NCI-H2029 (cell line): ENCODE data around the gene SRGAP1.
"Not testable (repeated sequence)": the region's sequence is repeated elsewhere in the genome, so short reads cannot be mapped to it uniquely, and the experiment has no call there.

Experiments used
- DNase-seq: peaks from one replicate; lab custom pipeline; 2025; lab: John Stamatoyannopoulos, UW

The SRGAP1 gene

DNA sequence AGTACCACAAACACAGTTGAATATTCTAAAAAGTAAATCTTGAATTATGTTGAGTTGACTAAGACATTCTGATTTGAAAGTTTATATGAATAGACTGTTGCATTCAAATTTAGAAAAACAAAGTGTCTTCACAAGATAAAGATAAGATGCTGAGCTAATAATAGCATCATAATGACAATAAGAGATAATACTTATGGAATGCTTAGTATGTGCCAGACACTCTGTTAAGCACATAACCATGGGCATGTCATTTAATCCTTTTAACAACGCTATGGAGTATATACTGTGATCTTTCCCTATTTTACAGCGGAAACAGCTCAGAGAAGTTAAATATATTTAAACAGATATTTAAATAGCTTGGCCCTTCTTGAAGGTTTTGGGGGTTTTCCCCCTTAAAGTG is 163.4 kb downstream of the SRGAP1 start:
- no peak for DNase-seq

DNA sequence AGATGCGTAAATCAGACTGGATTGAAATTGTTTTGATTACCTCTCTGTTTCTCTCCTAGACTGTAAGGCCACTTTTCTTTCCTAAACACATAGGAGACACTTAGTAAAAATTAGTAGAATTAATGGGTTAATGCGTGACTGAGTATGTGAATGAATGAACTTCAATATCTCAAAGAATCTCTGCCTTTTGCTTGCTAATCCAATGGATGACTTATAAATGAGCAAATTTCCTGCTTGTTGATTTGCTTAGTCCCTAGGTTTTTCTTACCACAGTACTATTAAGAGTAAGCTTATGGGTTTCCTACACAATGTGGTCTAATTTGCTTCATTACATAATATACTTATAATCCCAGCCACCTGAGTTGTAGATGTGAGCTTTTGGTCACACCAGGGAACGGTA is 164.1 kb downstream of the SRGAP1 start:
- no peak for DNase-seq

DNA sequence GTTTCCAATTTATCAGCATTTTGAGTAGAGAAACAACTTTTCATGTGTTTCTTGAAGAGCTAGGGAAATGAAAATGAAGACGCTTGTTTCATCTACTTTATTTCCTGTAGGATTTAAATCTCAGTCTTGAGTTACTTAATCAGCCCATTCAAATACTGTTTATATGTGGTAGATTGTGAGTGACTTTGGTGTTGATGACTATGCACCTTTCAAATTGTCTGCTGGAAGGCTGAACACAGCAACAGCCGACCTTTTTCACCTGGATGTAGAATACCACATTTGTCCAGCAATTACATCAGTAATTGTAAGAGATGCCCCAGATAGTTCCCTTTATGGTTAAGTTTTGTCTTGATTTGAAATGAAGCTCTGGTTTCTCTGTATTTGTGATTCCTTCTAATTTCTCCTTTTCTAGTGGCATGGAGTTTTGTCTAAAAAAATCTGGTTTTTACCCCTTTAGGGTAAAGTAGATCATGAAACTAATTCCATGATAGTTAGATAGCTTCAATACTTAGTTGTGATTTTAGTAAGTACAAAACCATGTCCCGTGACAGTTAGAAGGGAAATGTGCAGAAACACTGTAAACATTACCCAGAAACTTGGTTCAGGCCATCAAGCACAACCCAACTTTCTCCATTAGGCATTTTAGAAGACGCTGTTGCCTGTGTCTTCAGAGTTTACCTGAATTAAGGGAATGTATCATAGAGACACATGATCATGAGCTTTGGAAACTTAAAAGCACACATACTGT is 165.0 kb downstream of the SRGAP1 start:
- no peak for DNase-seq

DNA sequence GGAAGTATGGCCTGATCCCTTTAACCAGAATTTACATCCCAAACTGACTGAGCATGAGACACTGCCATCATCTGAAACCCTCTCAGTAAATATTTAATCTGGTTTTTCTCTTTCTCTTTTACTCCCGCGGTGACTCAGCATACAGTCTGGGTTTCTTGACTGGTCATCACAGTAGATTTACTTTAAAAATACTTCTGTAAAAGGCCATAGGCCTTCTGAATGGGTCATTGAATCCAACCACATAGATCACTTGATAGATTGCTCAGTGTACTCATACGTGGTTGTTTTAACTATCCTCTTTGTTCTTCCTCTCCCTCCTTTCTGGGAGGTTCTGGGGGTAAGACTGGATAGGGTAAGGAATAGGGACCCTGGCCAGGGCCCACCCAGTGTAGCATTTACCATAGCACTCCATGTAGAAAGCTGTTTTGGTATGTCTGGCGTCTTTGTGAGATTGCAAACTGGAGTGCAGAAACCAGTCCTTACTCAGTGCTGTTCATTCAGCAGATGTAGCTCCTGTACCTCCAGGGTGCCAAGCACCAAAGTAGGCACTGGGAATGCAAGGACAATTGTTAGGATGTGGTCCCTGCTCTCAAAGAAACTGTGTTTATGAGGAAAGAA is 165.7 kb downstream of the SRGAP1 start:
- DNase-seq = no peak

DNA sequence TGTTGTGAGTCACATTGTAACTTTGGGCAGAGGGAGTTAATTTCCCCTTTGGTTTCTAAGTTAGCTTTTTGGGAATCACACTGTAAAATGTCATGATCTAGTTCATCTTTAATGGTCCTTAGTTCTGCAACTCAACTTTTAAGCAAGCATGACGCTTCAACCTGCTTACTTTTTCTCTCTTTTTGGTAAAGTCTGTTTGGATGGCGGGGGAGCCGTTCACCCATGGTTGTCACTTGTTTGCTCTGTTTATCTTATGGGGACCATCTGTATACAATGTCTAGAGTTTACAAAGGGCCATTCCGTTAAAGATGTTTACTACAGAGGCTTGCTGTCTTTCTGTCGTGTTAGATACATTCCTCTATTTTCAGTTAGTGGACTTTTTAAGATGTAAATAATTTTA is 172.0 kb downstream of the SRGAP1 start:
- no peak for DNase-seq

DNA sequence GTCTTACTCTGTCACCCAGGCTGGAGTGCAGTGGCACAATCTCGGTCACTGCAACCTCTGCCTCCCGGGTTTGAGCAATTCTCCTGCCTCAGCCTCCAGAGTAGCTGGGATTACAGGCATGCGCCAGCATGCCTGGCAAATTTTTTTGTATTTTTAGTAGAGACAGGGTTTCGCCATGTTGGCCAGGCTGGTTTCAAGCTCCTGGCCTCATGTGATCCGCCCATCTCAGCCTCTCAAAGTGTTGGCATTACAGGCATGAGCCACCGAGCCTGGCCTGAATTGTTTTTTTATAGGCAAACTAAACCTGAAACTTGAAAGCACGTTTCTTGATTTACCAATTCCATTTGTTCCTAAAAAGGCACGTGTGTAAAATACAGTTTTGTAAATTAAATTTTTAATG is 173.6 kb downstream of the SRGAP1 start:
- not testable (repeated sequence) for DNase-seq

DNA sequence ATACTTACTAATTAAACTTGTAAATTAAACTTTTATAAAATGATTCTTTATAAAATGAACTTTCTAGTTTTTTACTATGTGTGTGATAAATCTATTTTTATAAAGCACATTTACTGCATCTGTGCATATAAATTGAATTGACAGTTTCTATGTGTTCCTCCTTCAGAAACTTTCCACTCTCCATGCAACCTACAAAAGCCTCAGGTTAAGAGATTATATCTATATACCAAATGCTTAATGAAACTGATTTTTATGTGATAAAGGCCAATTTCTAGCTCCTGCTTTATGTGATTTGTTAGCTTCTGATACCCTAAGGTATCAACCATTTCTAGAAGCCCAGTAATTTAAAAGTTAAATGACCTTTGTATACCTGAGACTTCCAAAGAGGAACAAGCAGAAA is 174.0 kb downstream of the SRGAP1 start:
- no peak for DNase-seq

DNA sequence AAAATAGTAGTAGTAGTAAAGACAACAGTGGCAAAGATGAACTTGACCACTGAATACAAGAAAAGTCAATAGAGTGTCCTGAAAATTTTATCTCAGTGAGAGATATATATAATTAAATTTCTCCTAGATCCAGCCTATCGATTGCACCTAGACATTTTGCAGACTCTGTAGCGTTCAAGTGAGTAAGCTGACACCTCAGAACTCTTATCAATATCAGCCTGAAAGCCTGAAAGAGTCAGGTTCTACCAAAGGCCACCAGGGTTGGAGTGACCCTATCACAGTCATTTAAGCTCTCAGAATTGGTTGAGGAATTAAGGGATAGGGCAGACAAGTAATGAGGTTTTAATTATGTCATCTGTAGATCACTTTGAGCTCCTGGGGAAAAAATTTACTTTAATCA is 174.6 kb downstream of the SRGAP1 start:
- no peak for DNase-seq

DNA sequence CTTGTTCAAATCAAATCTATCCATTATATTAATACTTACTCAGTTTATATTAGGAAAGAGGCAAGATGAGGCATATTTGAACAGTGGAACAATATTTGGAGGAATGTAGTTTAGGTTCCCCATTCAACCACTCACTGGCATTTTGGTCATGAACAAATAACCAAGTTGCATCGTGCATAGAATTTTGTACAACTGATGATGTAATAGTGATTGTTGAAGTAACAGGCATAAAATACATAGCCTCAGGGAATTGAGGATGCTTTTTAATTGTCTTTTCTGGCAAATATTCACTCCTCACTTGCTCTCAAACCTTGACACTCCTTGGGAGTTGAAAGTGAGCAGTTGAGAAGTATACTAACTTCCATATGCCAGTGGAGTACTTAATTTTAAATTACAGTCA is 175.2 kb downstream of the SRGAP1 start:
- no peak for DNase-seq

DNA sequence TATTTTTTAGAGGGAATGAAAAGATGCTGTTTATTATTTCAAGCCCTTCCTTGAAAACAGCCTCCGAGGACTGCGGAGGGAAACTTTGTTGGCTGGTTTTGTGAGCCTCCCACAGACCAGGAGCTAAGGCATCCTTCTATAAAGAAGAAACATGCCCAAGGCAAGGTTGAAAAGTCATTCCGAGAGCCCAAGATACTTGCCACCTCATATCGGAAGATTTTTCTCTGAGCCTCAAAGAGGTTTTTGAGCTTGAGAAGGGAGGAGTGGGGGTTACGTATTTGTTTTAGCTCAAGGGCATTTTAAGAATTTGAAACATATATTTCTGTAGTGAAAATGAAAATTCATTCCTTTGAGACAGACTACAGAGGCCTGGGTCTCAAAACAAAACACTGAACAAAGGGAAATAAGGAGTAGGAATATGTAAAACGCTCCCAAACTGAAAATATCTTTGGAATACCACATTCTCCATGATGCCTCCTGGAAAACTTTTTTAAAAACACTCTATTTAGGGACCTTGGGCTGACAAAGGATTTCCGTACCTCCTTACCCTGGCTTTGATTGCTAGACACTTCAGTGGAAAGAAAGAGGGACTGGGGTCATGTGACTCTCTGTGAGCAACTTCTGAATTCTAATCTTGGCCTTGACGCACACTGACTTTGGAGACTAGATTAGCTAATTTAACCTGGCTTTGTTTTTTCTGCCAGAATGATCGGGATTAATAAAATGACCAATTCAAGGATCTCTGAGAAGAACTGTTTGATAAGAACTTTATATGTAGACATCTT is 180.9 kb downstream of the SRGAP1 start:
- no peak for DNase-seq

DNA sequence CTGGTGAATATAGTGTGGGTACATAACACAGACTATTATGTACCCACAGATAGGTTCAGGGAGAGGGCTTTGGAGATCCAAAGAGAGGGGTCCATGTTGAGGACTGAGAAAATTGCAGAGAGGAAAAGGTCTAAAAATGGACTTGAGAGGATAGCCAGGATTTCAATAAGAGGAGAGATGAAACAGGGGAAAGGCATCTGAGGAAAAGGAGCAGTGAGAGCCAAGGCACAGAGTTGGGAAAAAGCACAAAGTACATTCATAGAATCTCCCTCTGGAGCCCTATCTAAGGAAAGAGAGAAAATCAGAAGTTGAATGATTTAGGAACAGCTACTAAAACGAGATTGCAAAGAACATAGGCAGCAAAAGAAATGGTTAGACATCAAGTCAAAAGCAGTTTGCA is 182.8 kb downstream of the SRGAP1 start:
- DNase-seq = no peak

DNA sequence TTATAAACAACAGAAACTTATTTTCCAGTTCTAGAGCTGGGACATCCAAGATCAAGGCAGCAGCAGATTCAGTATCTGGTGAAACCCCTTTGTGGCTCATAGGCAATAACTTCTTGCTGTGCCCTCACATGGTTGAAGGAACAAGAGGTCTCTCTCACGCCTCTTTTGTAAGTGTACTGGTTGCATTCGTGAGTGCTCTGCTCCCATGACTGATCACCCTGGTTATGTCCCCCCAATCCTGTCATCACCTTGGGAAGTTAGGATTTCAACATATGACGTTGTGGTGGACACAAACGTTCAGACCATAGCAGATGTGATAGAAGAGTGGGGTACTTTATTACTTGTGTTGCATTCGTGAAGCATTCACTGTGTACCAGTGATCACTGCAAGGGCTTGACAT is 184.0 kb downstream of the SRGAP1 start:
- DNase-seq = no peak

DNA sequence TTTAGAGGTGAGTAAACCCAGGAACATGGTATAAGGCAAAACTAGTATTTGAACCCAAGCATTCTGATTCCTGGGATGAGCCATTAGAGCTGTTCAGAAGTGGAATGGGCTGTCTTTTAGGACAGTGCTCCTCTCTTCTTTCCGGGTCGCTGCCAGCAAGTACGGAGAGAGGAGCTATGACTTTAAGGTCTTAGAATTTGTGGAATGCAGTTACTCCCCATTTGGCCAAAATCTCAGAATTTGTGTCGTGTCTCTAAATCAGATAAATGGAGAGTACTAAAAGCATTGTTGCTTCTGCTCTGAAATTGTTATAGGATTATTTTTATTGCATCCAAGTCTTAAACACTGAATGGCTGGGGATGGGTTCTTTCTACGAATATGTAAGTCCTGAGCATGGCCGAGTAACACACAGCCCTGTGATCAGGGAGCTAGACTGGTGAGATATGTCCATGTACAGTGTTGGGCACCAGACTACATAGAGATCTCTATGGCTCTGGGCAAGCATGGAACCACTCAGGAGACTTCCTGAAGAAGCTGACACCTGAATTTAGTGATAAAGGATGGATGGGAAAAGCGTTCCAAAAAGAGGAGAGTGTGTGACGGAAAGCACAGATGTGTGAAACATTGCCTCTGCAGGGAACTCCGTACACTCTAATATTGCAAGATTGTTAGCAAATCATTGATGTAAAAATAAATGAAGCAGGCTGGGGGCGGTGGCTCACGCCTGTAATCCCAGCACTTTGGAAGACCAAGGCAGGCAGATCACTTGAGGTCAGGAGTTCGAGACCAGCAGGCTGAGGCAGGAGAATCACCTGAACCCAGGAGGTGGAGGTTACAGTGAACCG is 184.7 kb downstream of the SRGAP1 start:
- no peak for DNase-seq

DNA sequence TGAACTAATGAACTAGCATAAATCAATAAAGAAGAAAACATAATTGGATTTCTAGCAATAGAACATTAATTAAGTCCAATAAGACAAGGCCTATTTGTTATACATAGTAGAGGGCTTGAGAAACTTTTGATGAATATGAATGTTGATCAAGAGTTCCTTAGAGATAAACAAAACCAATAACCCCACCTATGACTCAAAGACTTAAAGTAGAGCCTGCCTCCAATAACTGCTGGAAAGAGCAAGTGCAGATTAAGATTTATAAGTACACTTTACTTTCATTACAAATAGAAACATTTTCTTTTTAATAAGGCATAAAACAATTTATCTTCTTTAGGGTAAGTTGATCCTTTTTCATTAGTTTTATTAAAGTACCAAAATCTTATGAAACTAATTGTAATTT is 185.7 kb downstream of the SRGAP1 start:
- DNase-seq = no peak

DNA sequence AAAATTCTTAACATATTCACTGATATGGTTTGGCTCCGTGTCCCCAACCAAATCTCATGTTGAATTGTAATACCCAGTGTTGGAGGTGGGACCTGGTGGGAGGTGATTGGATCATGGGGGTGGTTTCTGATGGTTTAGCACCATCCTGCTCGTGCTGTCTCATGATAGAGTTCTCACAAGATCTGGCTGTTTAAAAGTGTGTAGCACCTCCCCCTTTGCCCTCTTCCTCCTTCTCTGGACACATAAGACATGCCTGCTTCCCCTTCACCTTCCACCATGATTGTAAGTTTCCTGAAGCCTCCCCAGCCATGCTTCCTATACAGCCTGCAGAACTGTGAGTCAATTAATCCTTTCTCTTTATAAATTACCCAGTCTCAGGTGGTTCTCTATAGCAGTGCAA is 189.6 kb downstream of the SRGAP1 start:
- DNase-seq = not testable (repeated sequence)

DNA sequence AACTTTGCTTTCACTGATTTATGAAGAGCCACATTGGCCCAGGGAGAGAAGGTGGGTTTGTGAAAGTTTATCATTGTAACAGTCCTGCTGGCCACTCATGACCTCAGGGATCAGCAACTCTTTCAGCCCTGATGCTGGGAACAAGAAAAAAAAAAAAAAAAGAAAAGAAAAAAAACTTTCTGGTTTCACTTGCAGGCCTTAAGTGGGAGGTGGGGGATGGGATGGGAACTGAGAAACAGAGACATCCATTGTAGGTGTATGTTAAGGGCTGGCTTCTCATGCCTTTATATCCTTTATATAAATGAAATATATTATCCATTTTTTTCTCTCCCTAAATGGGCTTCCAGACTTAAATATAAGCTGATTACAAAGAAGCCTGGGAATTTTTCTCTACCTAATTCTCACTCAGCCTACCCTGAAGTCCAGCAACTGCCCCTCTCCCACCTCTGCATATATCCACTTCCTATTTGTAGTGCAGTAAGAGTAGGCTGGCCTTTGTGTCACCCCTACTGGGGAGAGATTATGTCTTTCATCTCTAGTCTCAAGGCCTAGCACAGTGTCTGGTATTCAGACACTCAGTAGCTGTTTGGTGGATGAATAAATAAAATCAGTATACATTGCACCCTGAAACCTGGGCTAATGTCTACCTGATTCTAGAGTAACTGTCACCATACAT is 190.5 kb downstream of the SRGAP1 start:
- no peak for DNase-seq

DNA sequence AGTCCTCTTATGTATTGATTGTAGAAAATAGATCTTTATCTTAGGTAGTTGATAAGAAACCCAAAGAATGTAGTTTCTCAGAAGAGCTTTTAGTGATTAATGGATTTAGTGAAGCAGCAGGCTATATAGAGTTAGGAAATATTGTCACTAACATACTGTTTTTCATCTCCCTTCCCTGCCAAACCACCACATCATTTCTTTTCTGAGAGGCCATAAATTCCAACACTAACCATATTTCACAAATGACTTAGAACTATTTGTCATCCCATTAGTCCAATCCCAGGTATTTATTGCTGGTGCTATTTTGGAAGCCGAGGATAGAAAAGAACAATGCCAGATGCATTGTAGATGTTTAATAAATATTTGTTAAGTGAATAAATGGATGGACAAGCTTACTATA is 191.9 kb downstream of the SRGAP1 start:
- DNase-seq = no peak

DNA sequence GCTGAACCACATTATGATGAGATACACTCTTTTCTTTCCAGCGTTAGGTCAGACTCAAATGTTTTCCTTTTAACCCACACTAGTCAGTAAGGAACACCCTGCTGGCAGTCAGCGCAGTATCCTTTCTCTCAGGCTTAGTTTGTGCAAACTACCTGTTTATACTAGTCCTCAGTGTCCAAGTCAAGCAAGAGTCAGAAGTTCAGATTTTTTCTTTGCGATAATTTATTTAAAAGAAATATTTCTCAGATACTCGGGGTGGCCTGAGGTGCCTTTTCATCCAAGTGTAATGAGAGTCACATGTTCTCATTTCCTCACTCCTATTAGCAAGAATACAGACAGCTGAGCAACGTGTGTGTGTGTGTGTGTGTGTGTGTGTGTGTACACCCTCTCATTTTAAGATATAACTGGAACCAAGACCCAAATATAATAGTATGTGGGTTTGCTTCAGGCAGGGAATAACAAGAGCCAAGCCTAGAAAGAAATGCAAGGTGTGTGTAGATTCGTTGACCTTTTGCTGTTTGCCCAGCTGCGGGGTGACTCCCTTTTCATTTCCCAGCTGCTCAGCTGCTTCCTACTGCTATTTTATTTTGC is 194.9 kb downstream of the SRGAP1 start:
- peak; percentile 58 for DNase-seq

DNA sequence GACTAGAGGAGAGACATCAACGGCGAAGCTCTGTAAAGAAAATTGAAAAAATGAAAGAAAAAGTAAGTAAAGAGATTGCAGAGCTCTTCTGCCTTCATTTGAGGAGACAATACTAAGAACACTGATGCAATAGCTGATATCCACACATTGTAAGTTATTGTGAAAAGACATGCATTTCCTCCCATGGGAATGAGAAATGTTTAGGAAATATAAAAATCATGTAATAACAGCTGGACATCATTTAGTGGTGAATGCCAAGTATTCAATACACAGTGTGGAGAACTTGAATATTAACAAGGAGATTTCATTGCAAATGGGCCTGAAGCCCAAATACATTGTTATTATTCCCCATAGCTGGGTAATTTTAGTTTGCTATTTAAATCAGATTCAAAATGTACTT is 198.4 kb downstream of the SRGAP1 start:
- DNase-seq = no peak

DNA sequence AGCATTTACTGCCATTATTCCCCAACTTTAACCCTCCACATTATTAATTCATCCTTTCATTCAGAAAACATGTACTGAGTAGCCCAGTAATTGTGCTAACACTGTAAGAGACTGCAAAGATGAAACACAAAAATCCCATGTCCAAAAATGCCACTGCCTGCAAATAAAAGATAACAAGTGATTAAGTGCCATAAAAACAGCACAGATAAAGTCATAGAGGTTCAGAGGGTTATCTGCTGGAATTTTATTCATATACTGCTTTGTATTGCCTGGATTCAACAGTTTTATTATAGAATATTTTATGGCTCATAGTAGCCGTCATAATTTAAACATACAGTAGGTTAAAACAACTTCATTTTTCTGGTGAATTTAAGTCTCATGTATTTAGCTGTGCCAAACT is 199.7 kb downstream of the SRGAP1 start:
- DNase-seq = no peak

DNA sequence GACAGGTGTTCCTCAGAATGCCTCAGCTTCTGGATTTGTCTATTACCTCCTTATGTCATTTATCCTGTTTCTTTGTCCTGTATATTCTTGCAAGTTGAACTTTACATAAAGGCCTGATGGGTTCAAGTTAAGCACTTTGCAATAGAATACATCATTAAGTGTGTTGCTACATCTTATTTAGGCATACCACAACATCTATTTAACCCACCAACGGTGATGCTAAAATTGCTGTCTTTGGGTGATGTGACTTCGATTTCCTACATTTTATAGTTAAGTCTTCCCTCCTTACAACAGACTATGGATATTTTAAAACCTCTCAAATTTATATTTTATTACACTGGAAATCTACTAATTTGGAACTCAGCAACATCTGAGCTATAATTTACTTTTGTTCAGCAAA is 206.6 kb downstream of the SRGAP1 start:
- DNase-seq = no peak
